Measurements from ENCODE around the gene GRID1. TPM values are rescaled to one million over a fixed set of nuclear protein-coding genes. Genes with fewer than 3 reads are reported as not detected.

The GRID1 gene
- total RNA-seq, 1 experiment from 2014 or later = 5.6 TPM

DNA sequence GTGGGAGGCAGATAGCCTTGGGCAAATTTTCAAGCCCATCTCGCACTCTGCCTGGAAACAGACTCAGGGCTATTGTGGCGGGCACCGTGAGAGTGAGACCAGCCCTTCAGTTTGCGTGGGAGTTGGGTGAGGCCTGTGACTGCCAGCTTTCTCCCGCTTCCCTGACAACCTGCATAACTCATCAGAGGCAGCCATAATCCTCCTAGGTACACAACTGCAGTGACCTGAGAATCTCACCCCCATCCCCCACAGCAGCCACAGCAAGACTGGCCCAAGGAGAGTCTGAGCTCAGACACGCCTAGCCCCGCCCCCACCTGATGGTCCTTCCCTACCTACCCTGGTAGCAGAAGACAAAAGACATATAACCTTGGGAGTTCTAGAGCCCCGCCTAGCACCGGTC, 275.4 kb downstream of the GRID1 start:
- Histone ChIP-seq H3K4me2 (ENCODE audit: low read length) (no peak overlapping the region), H3K79me2 (ENCODE audit: insufficient read depth, low read length) (no peaks in the 10 kb centered on the region), H3K9me2 (ENCODE audit: insufficient read depth) (no peaks in the 10 kb centered on the region)

DNA sequence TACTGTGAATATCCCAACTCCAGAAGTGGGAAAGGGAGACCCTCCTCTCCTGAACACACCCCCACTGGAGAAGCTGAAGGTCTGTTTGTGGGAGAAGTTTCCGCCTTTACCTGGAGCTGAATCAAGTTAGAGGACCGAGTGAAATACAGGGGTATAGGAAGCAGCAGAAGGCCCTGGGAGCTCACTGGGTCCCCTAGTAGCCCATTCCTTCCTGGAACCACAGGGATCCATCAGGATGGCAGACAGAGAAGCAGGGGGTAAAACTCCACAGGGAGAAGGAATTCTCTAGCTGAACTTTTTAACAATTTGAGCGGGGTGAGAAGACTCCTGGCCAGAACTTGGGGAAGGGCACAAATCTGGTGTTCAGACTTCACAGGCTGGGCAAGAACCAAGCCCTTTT, 275.8 kb downstream of the GRID1 start:
- H3K9me2 ChIP-seq (ENCODE audit: insufficient read depth) = no peaks in the 10 kb centered on the region
- ChIA-PET RAD21 (ENCODE audit: low non-redundant PET in 1 of 2, low total read pairs in 2 of 2, uncharacterized antibody in 2 of 2, unreplicated experiment in 2 of 2) (no interaction called here), POLR2A (no interaction called here), CTCF (interaction anchor here (1.1 kb wide), 1 partner anchor 48 kb away, joined by 3 read pairs; no protein-coding TSS in a partner anchor)
- no peaks in the 10 kb centered on the region for H3K27me3 ChIP-seq (ENCODE audit: insufficient read depth, low read length)
- no peak overlapping the region for H3K4me2 ChIP-seq (ENCODE audit: low read length)
- DNase-seq (ENCODE audit: low read depth, low spot score) (no peak), ATAC-seq (peak; percentile 74)
- no peak overlapping the region for H3K9ac ChIP-seq (ENCODE audit: low read length)
- no peaks in the 10 kb centered on the region for H4K20me1 ChIP-seq (ENCODE audit: insufficient read depth)
- H3K27ac ChIP-seq (ENCODE audit: low read depth, low read length) = no peak overlapping the region
- H3K4me1 ChIP-seq (ENCODE audit: control insufficient read depth in 1 of 2, insufficient read depth in 2 of 2, low read length in 2 of 2) = no peaks in the 10 kb centered on the region
- H3K36me3 ChIP-seq (ENCODE audit: control insufficient read depth in 1 of 2, insufficient read depth in 2 of 2, low read length in 2 of 2) = no peaks in the 10 kb centered on the region
- BruUV-seq (replicated peaks) = no TSS peak
- intact Hi-C loops (cut with micrococcal nuclease) = no loop called here
- TF ChIP-seq, protein P1, sequence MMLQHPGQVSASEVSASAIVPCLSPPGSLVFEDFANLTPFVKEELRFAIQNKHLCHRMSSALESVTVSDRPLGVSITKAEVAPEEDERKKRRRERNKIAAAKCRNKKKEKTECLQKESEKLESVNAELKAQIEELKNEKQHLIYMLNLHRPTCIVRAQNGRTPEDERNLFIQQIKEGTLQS (IDR thresholded peaks at IDR 0.05) = no peak
- TF ChIP-seq, protein P2, sequence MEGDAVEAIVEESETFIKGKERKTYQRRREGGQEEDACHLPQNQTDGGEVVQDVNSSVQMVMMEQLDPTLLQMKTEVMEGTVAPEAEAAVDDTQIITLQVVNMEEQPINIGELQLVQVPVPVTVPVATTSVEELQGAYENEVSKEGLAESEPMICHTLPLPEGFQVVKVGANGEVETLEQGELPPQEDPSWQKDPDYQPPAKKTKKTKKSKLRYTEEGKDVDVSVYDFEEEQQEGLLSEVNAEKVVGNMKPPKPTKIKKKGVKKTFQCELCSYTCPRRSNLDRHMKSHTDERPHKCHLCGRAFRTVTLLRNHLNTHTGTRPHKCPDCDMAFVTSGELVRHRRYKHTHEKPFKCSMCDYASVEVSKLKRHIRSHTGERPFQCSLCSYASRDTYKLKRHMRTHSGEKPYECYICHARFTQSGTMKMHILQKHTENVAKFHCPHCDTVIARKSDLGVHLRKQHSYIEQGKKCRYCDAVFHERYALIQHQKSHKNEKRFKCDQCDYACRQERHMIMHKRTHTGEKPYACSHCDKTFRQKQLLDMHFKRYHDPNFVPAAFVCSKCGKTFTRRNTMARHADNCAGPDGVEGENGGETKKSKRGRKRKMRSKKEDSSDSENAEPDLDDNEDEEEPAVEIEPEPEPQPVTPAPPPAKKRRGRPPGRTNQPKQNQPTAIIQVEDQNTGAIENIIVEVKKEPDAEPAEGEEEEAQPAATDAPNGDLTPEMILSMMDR (IDR thresholded peaks at IDR 0.05 in 2 of 3, conservative IDR thresholded peaks at IDR 0.05 in 1 of 3; ENCODE audit: borderline replicate concordance in 1 of 3, insufficient read depth in 1 of 3, low read depth in 2 of 3, low read length in 2 of 3) = peak in 2 of 3 experiments; percentile 33 to 42; a peak in 4 of 6 replicates
- TF ChIP-seq TCF7L2 (IDR thresholded peaks at IDR 0.05; ENCODE audit: borderline replicate concordance, extremely low read depth, insufficient read depth, insufficient read length) (no peak), POLR2A (IDR thresholded peaks at IDR 0.05; ENCODE audit: borderline replicate concordance, extremely low read depth, insufficient read depth, insufficient read length) (no peak), EZH2 (IDR thresholded peaks at IDR 0.05) (no peak), SP1 (IDR thresholded peaks at IDR 0.05; ENCODE audit: low read depth) (no peak)
- H3K4me3 ChIP-seq (replicated peaks in 1 of 2; ENCODE audit: low read depth in 1 of 2, low read length in 2 of 2) = no peak overlapping the region
- H2AFZ ChIP-seq (ENCODE audit: low read depth, low read length, poor library complexity, severe bottlenecking) = no peak overlapping the region
- H3K9me3 ChIP-seq (ENCODE audit: control insufficient read depth in 1 of 2, insufficient read depth in 1 of 2, low read depth in 1 of 2, low read length in 2 of 2) = no peaks in the 10 kb centered on the region
- H3K79me2 ChIP-seq (ENCODE audit: insufficient read depth, low read length) = no peaks in the 10 kb centered on the region

More for the DNA sequence above, 275.4 kb downstream of the GRID1 start:
- no peak overlapping the region for H3K9ac ChIP-seq (ENCODE audit: low read length)
- H3K9me3 ChIP-seq (ENCODE audit: control insufficient read depth in 1 of 2, insufficient read depth in 1 of 2, low read depth in 1 of 2, low read length in 2 of 2) = no peaks in the 10 kb centered on the region
- no peaks in the 10 kb centered on the region for H3K36me3 ChIP-seq (ENCODE audit: control insufficient read depth in 1 of 2, insufficient read depth in 2 of 2, low read length in 2 of 2)
- no peak overlapping the region for H3K27ac ChIP-seq (ENCODE audit: low read depth, low read length)
- H3K4me1 ChIP-seq (ENCODE audit: control insufficient read depth in 1 of 2, insufficient read depth in 2 of 2, low read length in 2 of 2) = no peaks in the 10 kb centered on the region
- no peaks in the 10 kb centered on the region for H3K27me3 ChIP-seq (ENCODE audit: insufficient read depth, low read length)
- no peaks in the 10 kb centered on the region for H4K20me1 ChIP-seq (ENCODE audit: insufficient read depth)
- no peak for ATAC-seq
- DNase-seq (ENCODE audit: low read depth, low spot score) = no peak
- TF ChIP-seq ZFX (IDR thresholded peaks at IDR 0.05) (no peak), ELF1 (IDR thresholded peaks at IDR 0.05; ENCODE audit: borderline replicate concordance, low read depth) (no peak), YY1 (IDR thresholded peaks at IDR 0.05; ENCODE audit: extremely low read depth, insufficient replicate concordance, low read depth, low read length) (no peak), ZNF274 (IDR thresholded peaks at IDR 0.05; ENCODE audit: low read depth, low read length) (no peak), RAD21 (IDR thresholded peaks at IDR 0.05; ENCODE audit: low read depth) (no peak), EGR1 (IDR thresholded peaks at IDR 0.05; ENCODE audit: low read depth) (no peak)
- TF ChIP-seq, protein P2 (IDR thresholded peaks at IDR 0.05 in 2 of 3, conservative IDR thresholded peaks at IDR 0.05 in 1 of 3; ENCODE audit: borderline replicate concordance in 1 of 3, insufficient read depth in 1 of 3, low read depth in 2 of 3, low read length in 2 of 3) = no peak
- H3K4me3 ChIP-seq (replicated peaks in 1 of 2; ENCODE audit: low read depth in 1 of 2, low read length in 2 of 2) = no peak overlapping the region
- intact Hi-C loops (cut with micrococcal nuclease) = no loop called here
- no TSS peak for BruUV-seq (replicated peaks)
- no peak overlapping the region for H2AFZ ChIP-seq (ENCODE audit: low read depth, low read length, poor library complexity, severe bottlenecking)
- CTCF ChIA-PET = interaction anchor here (1.1 kb wide), 1 partner anchor 48 kb away, joined by 3 read pairs; no protein-coding TSS in a partner anchor
- POLR2A ChIA-PET = no interaction called here
- RAD21 ChIA-PET (ENCODE audit: low non-redundant PET in 1 of 2, low total read pairs in 2 of 2, uncharacterized antibody in 2 of 2, unreplicated experiment in 2 of 2) = no interaction called here

Data from HCT116 (cell line).